ENCODE results near the gene PAPPA.

- no peak for TF ChIP-seq EZH2phosphoT487 (conservative IDR thresholded peaks at IDR 0.05; ENCODE audit: low read length)
- TF ChIP-seq, protein P1, sequence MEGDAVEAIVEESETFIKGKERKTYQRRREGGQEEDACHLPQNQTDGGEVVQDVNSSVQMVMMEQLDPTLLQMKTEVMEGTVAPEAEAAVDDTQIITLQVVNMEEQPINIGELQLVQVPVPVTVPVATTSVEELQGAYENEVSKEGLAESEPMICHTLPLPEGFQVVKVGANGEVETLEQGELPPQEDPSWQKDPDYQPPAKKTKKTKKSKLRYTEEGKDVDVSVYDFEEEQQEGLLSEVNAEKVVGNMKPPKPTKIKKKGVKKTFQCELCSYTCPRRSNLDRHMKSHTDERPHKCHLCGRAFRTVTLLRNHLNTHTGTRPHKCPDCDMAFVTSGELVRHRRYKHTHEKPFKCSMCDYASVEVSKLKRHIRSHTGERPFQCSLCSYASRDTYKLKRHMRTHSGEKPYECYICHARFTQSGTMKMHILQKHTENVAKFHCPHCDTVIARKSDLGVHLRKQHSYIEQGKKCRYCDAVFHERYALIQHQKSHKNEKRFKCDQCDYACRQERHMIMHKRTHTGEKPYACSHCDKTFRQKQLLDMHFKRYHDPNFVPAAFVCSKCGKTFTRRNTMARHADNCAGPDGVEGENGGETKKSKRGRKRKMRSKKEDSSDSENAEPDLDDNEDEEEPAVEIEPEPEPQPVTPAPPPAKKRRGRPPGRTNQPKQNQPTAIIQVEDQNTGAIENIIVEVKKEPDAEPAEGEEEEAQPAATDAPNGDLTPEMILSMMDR (IDR thresholded peaks at IDR 0.05; ENCODE audit: insufficient read depth, low read length, poor library complexity, severe bottlenecking), result no peak
Observed at GRCh38 chr9:116393198-116393597, 239.6 kb downstream of the PAPPA start.

Measured in SU-DHL-6 (cell line).